Measurements from ENCODE around the gene STON2. TPM values are rescaled to one million over a fixed set of nuclear protein-coding genes. Genes with fewer than 3 reads are reported as not detected.

STON2 gene
- total RNA-seq, 1 donor from 2014 or later: 60.4 TPM

- no peaks in the 10 kb centered on the region for H3K9me3 Mint-ChIP-seq
- peaks cover 3% of the 10 kb centered on the region for H3K36me3 Mint-ChIP-seq
- H3K27ac Mint-ChIP-seq: peak within 1 kb of the TSS; percentile 100
- peak; percentile 95 to 96 for DNase-seq (ENCODE audit: low spot score in 2 of 2, unreplicated experiment in 2 of 2)
- TF ChIP-seq CTCF (IDR thresholded peaks at IDR 0.05; ENCODE audit: unreplicated experiment): peak; percentile 12
- no peaks in the 10 kb centered on the region for H3K27me3 Mint-ChIP-seq (ENCODE audit: low read depth)
- H3K4me3 Mint-ChIP-seq: peak within 1 kb of the TSS; percentile 100
- H3K4me1 Mint-ChIP-seq: peaks cover 24% of the 10 kb centered on the region
Observed at GRCh38 chr14:81220830-81221578, 179.1 kb downstream of the STON2 start, which contains the start of gene GTF2A1. GTF2A1 (minus strand) TSS chr14:81220959; CDS start chr14:81220518, 441 bp downstream.

- no peaks in the 10 kb centered on the region for H3K27me3 Mint-ChIP-seq (ENCODE audit: low read depth)
- no peak for TF ChIP-seq CTCF (IDR thresholded peaks at IDR 0.05; ENCODE audit: unreplicated experiment)
- H3K9me3 Mint-ChIP-seq: no peaks in the 10 kb centered on the region
- H3K4me3 Mint-ChIP-seq: peak overlapping the region; percentile 96
- peak overlapping the region; percentile 98 for H3K27ac Mint-ChIP-seq
- H3K36me3 Mint-ChIP-seq: peaks cover 5% of the 10 kb centered on the region
- peaks cover 24% of the 10 kb centered on the region for H3K4me1 Mint-ChIP-seq
- DNase-seq (ENCODE audit: low spot score in 2 of 2, unreplicated experiment in 2 of 2): no peak
Observed at GRCh38 chr14:81220580-81220829, 179.6 kb downstream of the STON2 start.

- Mint-ChIP-seq H3K36me3 (peaks cover 8% of the 10 kb centered on the region), H3K4me3 (peak overlapping the region; percentile 100), H3K27ac (peak overlapping the region; percentile 100), H3K27me3 (ENCODE audit: low read depth) (no peaks in the 10 kb centered on the region), H3K4me1 (peaks cover 24% of the 10 kb centered on the region), H3K9me3 (no peaks in the 10 kb centered on the region)
- DNase-seq (ENCODE audit: low spot score in 2 of 2, unreplicated experiment in 2 of 2): peak; percentile 34 to 59
- TF ChIP-seq CTCF (IDR thresholded peaks at IDR 0.05; ENCODE audit: unreplicated experiment): no peak
Observed at GRCh38 chr14:81219759-81220579, 180.2 kb downstream of the STON2 start.

- H3K9me3 Mint-ChIP-seq: no peaks in the 10 kb centered on the region
- H3K27ac Mint-ChIP-seq: peak overlapping the region; percentile 100
- peaks cover 11% of the 10 kb centered on the region for H3K36me3 Mint-ChIP-seq
- H3K4me1 Mint-ChIP-seq: peaks cover 24% of the 10 kb centered on the region
- DNase-seq (ENCODE audit: low spot score in 2 of 2, unreplicated experiment in 2 of 2): peak; percentile 73 to 87
- H3K27me3 Mint-ChIP-seq (ENCODE audit: low read depth): no peaks in the 10 kb centered on the region
- no peak for TF ChIP-seq CTCF (IDR thresholded peaks at IDR 0.05; ENCODE audit: unreplicated experiment)
- peak overlapping the region; percentile 100 for H3K4me3 Mint-ChIP-seq
Observed at GRCh38 chr14:81219210-81219758, 180.8 kb downstream of the STON2 start.

- no peak for TF ChIP-seq CTCF (IDR thresholded peaks at IDR 0.05; ENCODE audit: unreplicated experiment)
- H3K27ac Mint-ChIP-seq: no peak overlapping the region
- H3K4me3 Mint-ChIP-seq: no peak overlapping the region
- peaks cover 34% of the 10 kb centered on the region for H3K36me3 Mint-ChIP-seq
- no peaks in the 10 kb centered on the region for H3K9me3 Mint-ChIP-seq
- H3K4me1 Mint-ChIP-seq: no peaks in the 10 kb centered on the region
- no peaks in the 10 kb centered on the region for H3K27me3 Mint-ChIP-seq (ENCODE audit: low read depth)
- DNase-seq (ENCODE audit: low spot score in 2 of 2, unreplicated experiment in 2 of 2): no peak
Observed at GRCh38 chr14:81211844-81212243, 188.3 kb downstream of the STON2 start.

Other genes starting within 250 kb of the STON2 start
- 29.0 to 31.1 TPM (median 30.5 TPM) in 3 replicates for gene GTF2A1, start 179.4 kb downstream of the STON2 start, total RNA-seq
- gene SEL1L, start 133.5 kb upstream of the STON2 start, total RNA-seq: 69.9 to 74.7 TPM (median 71.5 TPM) in 3 replicates